HG02981 (cell line): ENCODE measurements around the gene REPS2.

Source experiments
- ATAC-seq: cut with Tn5 transposase; IDR thresholded peaks from one replicate; pipeline ENCODE4 v1.9.1; 2021; ENCODE audit warnings: mild to moderate bottlenecking, moderate library complexity; ENCODE audit not compliant: unreplicated experiment

REPS2 gene

DNA sequence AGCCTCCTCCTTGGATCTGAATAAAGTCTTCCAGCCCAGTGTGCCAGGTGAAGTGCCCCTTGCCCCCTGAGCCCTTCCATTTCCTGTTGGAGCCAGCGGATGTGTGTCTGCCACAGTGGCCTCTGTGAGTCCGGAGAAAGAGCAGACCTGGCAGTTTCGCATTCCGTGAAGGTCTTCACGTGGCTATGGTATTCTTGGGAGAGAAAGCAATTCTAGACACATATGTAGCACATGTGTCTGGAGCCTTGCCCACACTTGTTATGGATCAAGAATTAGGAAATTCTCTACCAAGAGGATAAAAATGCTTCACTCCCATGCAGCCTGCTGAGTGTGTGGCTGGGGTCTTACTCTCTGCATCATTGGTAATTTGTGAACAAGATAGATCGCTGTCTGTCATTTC is 130.9 kb downstream of the REPS2 start:
- ATAC-seq: no peak

DNA sequence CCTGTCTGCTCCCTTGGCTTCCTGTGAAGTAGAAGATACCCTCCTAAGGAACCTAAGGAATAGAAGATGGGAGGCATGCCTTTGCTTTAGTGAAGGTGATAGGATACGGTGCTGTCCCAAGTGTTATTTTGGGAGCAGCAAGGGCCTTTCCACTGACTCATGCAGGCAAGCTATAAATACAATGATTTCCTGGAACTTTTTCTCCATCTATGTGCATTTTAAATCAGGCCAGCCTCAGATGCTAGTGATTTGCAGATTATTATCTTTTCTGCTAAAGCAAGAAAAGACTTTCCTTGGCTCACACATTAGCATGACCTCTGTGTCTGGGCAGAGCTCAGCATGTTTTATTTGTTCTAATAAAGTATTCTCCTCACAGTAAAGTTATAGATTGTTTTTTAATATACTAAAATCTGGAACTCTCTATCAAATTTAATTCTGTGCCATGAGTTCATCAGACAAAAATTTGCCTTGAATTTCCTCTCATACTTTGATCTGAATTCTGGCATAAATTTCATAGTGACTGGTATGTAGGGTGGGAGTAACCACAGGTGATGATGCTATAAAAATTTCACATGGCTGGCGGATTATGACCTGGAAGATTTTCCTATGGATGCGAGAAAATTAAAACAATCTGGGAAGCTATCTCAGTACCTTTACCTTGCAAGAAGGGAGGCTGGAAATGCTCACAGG is 131.7 kb downstream of the REPS2 start:
- no peak for ATAC-seq

DNA sequence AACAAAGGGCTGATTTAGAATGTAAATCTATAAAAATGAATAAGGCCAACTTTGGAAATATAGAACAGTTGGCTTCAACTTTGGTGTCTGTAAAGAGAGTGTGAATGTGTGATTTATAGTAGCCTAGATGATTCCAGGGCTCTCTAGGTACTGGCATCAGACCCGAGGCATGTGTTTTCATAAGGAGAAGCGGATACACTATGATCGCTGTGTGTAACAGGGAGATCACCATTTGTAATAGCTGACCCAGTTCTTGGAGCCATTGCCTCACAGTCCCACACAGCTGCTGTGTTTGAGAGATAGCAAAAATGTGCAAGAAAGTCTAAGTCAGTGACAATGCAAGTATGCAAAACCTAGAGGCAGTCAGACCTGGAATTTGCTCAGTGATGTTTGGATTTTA is 135.1 kb downstream of the REPS2 start:
- ATAC-seq: no peak

DNA sequence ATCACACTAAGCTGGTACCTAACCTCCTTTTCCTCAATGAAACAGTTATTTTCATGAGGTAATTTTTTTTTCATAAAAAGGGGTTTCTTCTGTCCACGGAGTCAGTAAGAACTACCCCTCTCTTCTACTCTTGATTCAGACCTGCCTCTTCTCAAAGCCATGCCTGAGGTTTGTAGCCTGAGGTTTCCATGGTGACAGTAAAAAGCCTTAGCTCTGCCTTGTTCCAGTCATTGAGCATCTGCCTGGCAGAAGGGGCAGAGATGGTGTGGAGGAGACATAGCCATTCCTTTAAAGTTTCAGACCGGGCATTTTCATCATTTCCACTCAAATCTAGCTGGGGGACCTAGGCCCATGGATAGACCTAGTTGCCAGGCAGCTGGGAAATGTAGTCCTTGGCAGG is 135.5 kb downstream of the REPS2 start:
- no peak for ATAC-seq

DNA sequence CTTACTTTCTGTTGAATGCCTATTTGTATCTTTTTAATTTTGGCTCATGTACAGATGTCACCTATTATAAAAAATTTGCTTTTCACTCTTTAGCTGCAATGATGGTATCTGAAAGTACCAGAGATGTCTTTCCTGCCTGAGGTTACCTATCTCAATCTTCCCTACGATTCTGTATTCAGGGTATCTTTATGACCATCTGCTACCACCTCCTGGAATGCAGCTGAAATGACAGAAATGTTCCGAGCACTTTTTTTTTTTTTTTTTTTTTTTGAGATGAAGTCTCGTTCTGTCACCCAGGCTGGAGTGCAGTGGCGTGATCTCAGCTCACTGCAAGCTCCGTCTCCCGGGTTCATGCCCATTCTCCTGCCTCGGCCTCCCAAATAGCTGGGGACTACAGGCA is 136.4 kb downstream of the REPS2 start:
- no peak for ATAC-seq

DNA sequence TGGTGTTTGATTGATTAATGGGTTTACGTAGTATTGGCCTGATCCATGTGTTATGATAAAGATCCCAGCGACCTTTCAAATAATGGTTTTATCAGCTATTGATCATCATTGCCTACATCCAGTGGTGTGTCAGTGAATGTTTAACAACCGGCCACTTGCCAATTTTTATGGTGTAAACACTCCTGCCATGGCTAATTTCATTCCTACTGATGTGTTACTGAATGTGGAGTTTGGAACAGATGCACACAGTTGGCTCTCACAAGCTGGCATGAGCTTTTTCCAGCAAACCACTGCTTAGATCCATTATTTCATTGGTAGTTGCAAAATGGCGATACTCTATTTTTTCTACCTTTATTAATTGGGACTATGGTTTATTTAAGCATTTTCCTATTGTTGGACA is 139.9 kb downstream of the REPS2 start:
- ATAC-seq: no peak

DNA sequence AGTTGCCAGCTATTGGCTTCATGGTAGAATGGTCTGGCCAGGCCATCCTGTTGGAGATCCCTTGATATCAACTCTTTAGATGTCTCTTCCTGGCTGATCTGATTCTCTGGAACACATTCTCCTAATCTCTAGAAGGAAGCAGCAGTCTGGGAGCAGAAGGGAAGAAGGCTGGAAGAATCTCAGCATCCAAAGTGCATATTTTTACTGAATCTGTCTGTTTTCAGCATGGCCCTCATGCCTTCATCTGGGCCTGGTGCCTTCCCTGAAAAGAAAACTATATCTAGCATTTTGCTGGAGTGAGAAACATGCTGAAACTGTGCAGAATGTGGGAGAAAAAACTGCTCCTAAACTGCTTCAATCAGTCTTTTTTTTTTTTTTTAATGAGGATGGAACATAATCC is 148.7 kb downstream of the REPS2 start:
- ATAC-seq: no peak

DNA sequence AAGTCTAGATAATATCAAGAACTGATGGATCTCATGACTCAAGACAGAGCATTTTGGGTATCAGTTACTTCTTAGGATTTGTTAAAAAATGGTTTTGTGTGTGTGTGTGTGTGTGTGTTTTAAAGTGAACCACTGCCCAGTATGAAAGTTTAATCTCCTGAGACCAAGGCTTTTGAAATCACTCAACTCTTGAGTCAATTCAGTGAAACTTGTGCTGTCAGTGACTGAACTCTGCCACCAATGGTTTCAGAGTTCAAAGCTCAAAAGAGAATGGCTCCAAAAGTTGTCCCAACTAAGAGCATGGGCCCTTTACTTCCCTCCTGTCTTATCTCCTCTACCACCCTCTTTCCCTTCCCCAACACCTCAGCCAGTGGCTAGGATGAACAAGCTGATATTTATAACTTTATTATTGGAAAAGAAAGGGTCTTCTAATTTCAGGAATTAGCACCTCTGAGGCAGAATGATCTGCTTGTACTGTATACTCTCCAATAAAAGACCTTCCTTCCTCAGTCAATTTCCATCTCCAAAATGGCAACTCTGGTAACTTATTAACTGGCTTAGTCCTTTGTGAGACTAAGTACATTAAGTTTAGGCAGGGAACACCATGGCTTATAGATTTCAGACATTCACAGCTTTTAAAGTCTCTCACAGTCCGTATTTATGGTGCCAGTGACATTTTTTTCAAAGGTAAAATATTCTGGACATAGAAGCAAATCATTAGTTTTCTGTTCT is 152.2 kb downstream of the REPS2 start:
- peak; percentile 72 for ATAC-seq

DNA sequence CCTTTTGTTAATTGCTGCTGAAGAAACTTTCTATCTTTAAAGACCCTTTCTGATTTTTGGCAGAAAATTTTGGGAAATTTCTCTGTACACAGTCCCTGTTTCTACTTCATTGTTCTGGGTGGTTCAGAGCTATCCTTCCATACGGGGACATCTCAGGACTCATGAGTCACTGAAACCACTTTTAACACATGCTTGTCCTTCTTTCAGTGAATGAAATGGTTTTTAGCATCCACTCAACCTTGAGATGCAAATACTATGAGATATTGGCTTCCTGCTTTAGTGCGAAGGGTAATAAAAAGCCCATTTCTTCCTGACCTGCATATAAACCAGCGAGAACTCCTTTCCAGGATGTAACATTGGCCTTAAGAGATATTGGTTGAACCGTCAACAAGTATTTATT is 158.0 kb downstream of the REPS2 start:
- ATAC-seq: no peak

DNA sequence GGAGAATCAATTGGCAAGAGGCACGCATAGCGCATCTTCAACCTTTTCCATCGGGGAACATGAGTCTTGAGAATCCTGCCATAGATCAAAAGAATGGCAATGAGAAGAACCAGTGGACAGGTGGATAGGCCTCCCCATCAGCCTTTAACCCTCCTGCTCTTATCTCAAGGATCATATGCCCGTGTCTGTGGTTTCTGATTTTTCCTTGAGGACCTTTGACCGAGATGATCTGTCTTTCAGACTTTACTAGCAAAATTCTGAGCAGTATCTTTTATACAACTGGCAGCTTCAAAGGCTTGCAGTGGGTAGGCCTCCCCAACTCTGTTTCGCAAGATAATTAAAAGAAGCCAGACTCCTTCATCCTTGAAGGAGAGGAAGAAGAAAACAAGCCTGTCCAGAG is 174.4 kb downstream of the REPS2 start:
- ATAC-seq: no peak

DNA sequence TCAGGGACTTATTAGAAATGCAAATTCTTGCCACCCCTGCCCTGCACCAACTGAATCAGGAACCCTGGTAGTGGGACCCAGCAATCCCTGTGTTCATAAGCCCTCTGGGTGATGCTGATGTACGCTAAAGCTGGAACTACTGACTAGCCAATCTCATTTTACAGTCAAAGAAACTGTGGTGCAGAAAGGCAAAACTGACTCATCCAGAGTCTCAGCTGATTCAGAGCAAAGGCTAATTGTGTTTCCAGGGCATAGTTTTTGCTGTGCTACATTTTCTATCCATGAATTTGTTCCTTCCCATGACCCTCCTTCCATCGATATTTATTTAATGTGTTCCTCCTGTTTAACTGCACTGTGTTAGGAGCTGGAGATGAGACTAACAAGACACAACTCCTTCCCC is 207.5 kb downstream of the REPS2 start:
- no peak for ATAC-seq

DNA sequence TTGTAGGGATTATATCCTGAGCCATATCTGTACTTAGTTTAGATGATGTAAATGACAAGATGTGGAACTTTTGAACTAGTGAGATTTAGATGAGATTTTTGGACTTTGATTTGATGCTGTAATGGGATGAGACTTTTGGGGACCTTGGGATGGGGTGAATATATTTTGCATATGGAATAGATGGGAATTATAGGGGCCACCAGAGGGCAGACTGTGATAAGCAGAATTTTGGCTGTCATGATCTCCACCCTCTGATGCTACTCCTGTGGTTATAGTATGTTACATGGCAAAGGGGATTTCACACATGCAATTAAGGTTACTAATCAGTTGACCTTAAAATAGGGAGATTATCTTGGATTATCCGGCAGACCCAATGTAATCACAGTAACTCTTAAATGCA is 214.5 kb downstream of the REPS2 start:
- ATAC-seq: no peak

DNA sequence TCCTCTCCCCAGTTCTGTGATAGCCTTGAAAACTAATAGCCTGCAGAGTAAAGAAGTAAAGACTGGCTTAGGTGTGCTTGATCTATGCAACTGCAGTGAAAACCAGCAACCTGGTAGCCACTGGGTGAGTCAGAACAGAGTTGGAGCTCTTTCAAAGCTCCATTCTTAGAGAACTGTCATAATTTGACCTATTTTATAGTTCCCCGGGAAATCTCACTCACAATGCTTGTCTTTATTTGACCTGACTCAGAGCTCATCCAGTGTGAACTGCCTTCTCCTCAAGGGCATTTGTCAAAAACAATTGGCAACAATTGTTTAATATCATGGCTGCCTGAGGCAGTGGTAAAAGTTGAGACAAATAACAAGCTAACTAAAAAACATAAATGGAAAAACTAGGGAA is 215.5 kb downstream of the REPS2 start:
- ATAC-seq: no peak

DNA sequence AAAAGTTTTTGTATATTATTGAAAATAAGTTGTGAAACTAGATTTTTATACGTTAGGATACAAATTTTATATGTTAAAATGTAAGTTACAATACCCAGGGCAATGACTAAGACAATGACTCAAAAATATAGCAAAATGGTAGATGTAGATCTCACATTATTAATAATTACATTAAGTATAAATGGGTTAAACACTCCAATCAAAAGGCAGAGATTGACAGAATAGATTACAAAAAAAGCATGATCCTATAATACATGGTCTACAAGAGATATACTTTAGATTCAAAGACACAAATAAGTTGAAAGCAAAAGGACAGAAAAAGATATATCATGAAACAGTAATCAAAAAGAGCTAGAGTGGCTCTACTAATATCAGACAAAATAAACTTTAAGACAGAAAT is 217.6 kb downstream of the REPS2 start:
- no peak for ATAC-seq

DNA sequence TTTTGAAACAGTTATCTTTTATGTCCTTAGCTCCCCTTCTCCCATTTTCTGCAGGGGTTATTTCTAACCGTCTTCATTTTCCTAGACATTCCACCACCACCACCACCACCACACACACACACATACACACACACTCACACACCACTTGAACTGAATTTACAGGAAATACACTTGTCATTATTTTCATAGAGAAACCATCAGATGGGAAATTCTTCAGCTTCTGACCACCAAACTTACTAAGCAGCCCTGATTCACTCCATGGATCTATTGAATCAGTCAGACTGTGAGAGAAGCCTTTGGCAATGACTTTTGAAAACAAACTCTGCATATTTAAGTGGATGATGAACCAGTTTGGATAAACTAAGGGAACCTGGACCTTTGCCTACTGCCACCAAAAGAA is 218.5 kb downstream of the REPS2 start:
- ATAC-seq: no peak

DNA sequence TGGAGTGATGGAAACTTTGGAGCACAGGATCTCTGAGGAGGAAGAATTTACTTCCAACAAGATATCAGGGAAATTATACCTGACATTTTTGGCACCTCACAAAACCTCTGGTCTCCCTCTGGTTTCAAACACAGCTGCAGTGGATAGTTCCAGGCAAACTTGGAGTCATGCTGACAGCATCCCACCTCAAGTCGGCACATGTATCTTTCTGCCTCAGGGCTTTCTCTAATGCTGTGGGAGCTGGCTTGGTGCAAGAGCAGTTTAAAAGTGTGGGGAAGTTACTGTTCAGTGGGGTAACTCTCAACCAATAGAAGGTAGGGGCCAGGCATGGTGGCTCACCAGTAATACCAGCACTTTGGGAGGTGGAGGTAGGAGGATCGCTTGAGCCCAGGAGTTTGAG is 221.5 kb downstream of the REPS2 start:
- no peak for ATAC-seq

DNA sequence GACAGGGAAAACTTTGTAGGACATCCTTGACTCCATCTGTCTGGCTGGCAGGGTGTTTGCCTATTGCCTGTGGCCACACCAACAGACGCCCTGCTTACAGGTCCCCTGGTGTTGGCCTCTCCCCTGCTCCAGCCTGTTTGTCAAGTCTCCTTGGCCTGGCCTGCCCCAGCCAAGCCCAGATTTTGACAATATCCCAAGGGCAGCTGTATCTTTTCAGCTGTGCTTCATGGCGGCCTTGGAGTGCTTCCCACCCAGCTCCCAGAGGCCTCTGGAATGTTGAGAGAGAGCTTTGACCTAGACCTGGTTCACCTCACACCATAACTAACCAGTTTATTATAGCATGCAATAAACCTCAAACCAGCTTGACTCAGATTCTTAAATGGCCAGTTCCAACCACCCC is 224.5 kb downstream of the REPS2 start:
- ATAC-seq: no peak

DNA sequence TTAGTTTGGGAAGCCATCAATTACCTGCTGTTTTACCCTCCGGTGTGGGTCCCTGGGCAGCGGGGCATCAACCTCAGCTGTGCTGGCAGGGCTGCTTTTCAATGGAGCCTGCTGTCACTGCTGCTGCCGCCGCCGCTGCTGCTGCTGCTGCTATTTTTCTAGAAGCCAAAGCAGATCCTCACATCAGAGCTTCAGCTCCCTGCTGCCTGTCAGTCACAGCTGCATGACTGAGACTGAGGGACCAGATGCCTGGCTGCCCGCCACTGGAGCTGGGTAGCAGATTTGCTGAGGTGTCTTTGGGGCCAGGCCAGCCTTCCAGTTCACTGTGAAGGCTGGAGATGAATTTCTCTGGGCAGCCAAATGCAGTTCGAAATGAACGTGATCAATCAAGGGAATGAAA is 228.2 kb downstream of the REPS2 start:
- no peak for ATAC-seq

DNA sequence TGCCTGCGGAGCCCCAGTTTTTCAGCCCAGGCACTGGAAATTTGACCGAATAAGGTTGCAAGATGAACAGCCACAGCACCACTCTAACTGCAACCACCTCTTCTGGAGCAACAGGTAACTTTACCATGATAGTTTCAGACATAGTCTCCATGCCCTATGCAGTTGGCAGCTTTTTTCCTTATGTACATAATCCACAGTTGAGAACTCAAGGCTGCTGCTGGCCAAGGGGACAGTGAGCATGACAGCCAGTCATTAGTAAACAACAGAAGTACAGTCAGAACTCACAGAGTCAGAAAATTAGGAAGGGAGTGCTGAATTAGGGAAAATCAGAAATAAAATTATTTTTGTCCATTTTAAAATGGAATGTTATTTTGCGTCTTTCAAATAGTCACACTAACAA is 235.9 kb downstream of the REPS2 start:
- ATAC-seq: no peak

DNA sequence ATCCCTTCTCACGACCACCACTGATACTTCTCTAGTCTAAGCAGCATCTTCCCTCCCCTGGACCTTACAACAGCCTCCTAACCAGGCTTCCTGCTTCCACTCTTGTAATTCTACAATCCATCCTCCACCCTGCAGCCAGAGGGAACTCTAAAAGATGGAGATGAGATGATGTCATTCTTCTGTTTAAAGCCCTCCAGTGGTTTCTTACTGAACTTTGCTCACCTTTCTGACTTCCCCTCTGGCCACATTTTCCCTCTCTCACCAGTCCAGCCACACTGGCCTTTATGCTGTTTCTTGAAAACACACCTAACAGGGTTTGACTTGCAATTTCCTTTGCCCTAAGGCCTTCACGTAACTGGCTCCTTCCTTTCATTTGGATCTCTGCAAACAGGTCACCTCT is 237.1 kb downstream of the REPS2 start:
- no peak for ATAC-seq

DNA sequence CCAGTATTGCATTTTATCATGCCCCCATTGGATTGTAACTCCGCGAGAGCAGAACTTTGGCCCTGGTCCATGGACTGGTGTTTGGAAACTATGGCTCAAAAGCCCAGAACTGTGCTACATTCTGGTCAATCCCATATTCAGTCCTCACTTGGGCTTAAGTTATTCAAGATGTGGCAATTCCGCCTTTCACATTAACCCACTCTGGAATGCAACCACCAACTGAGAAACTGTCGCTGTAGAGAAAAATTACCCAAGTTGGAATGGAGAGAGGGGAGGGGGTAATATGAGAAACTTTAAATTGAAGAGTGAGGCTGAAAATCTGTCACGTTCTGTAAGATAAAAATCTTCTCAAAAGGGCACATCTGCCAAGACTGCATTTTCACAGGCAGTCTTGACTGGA is 239.0 kb downstream of the REPS2 start:
- no peak for ATAC-seq

DNA sequence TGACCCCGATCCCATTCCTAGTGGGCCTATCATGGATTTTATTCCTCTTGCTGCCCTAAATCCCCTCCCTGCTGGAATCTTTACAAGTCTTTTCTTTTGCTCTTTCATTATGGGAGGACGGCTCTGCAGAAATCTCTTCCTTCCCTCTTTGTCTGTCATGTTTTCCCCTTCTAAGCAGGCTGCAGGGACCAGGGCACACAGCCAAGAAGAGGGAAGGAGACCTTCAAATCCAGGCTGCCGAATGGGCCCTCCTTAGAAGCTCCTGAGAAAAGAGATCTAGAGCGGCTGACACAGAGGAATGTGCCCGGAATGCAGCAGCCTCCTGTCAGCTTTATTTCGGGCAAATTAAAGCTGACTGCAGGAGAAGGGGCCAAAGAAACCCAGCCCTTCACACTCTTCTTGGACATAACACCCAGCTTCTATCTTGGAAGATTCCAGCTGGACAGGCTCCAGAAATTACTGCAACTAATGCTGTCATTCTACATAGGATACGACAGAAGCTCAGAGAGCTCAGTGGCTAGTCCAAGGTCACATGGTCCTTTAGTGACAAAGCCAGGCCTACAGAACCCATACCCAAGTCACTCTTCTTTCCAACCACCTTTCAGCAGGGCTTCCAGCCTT is 240.8 kb downstream of the REPS2 start:
- no peak for ATAC-seq
